DND-41 (cell line): Measurements from ENCODE around the gene SYNE2.

Source experiments
- ATAC-seq: fragments of 200-7000 bp; cut with Tn5 transposase; 3 replicates; pipeline ENCODE4 v1.9.1; 2021; ENCODE audit warnings: low read depth; ENCODE audit not compliant: insufficient read depth
- DNase-seq: peaks from one replicate; pipeline ENCODE4 v3.0.0-alpha.2; 2020
- H2AFZ ChIP-seq: 2 replicates; pipeline ENCODE4 v1.6.0; 2012; ENCODE audit warnings: low read depth, low read length
- H3K27ac ChIP-seq: 2 replicates; pipeline ENCODE4 v1.5.1; 2012; ENCODE audit warnings: low read length, inconsistent platforms
- H3K27me3 ChIP-seq: fragments of 200-600 bp; sonication (generic); 2 replicates; pipeline ENCODE4 v1.6.0; 2012; ENCODE audit warnings: low read length, mild to moderate bottlenecking, inconsistent platforms; ENCODE audit not compliant: insufficient read depth, poor library complexity
- H3K36me3 ChIP-seq: 2 replicates; pipeline ENCODE4 v1.5.1; 2012; ENCODE audit warnings: low read length, inconsistent platforms; ENCODE audit not compliant: insufficient read depth
- H3K4me1 ChIP-seq: 2 replicates; pipeline ENCODE4 v1.5.1; 2012; ENCODE audit warnings: mild to moderate bottlenecking, low read length; ENCODE audit not compliant: insufficient read depth
- H3K4me2 ChIP-seq: 2 replicates; pipeline ENCODE4 v1.6.0; 2012; ENCODE audit warnings: mild to moderate bottlenecking, moderate library complexity, low read length, inconsistent platforms; ENCODE audit not compliant: insufficient read depth
- H3K4me3 ChIP-seq, 2 experiments: fragments of 200-600 bp in 1 of 2; shearing (Covaris generic) in 1 of 2; 2 replicates each; pipeline ENCODE4 v1.5.1; 2012 to 2016; ENCODE audit warnings: inconsistent platforms in 2 of 2, low read length in 2 of 2, mild to moderate bottlenecking in 2 of 2, low read depth in 1 of 2, moderate library complexity in 1 of 2
- H3K79me2 ChIP-seq: 2 replicates; pipeline ENCODE4 v1.6.0; 2012; ENCODE audit warnings: low read length, inconsistent platforms; ENCODE audit not compliant: insufficient read depth
- H3K9ac ChIP-seq: 2 replicates; pipeline ENCODE4 v1.6.0; 2012; ENCODE audit warnings: low read depth, mild to moderate bottlenecking, inconsistent platforms, low read length, moderate library complexity
- H3K9me3 ChIP-seq: 2 replicates; pipeline ENCODE4 v1.5.1; 2012; ENCODE audit warnings: low read length, moderate library complexity, mild to moderate bottlenecking, inconsistent platforms; ENCODE audit not compliant: insufficient read depth, severe bottlenecking
- H4K20me1 ChIP-seq: 2 replicates; pipeline ENCODE4 v1.6.0; 2012; ENCODE audit warnings: low read length; ENCODE audit not compliant: insufficient read depth
- EZH2 ChIP-seq: IDR thresholded peaks from 3 replicates; pipeline ENCODE4 v1.6.1; 2012; ENCODE audit warnings: borderline replicate concordance, low read depth, mild to moderate bottlenecking, moderate library complexity, low read length, inconsistent platforms; ENCODE audit not compliant: severe bottlenecking
- TF ChIP-seq, protein P1 (sequence below): IDR thresholded peaks from 2 replicates; pipeline ENCODE4 v1.5.1; 2012; ENCODE audit warnings: borderline replicate concordance, low read length, moderate library complexity, mild to moderate bottlenecking; ENCODE audit not compliant: poor library complexity, severe bottlenecking; ENCODE audit errors: extremely low read depth

SYNE2 gene

DNA sequence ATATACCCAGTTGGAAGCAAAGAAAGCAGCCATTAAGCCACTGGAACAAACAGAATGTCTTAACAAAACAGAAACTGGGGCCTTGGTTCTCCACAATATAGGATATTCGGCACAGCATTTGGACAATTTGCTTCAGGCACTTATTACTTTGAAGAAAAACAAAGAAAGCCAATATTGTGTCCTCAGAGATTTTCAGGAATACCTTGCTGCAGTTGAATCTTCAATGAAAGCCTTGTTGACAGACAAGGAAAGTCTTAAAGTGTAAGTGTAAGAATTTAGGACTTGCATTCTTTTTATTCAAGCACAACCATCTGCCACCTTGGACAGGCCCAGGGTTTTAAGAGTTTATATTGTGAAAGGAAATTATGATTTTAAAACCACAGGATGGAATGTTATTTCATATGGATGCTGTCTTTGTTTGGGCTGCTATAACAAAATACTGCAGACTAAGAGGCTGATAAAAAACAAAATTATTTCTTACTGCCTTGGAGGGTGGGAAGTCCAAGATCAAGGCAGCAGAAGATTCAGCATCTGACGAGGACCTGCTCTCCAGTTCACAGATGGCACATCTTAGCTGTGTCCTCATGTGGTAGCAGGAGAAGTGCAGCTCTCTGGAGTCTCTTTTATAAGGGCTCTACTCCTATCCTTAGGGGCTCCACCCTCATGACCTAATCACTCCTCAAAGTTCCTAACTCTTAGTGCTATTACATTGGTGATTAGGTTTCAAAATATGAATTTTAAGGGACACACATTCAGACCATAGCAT is 197.0 kb downstream of the SYNE2 start:
- Histone ChIP-seq H3K79me2 (no peaks in the 10 kb centered on the region), H3K9me3 (no peaks in the 10 kb centered on the region), H4K20me1 (no peaks in the 10 kb centered on the region), H3K27me3 (no peaks in the 10 kb centered on the region), H3K27ac (no peak overlapping the region), H3K36me3 (peaks cover 78% of the 10 kb centered on the region), H2AFZ (no peak overlapping the region), H3K9ac (no peak overlapping the region), H3K4me2 (no peak overlapping the region), H3K4me3 (no peak overlapping the region), H3K4me1 (no peaks in the 10 kb centered on the region)
- DNase-seq, result no peak
- ATAC-seq, result no peak
- no peak for TF ChIP-seq EZH2
- TF ChIP-seq, protein P1, sequence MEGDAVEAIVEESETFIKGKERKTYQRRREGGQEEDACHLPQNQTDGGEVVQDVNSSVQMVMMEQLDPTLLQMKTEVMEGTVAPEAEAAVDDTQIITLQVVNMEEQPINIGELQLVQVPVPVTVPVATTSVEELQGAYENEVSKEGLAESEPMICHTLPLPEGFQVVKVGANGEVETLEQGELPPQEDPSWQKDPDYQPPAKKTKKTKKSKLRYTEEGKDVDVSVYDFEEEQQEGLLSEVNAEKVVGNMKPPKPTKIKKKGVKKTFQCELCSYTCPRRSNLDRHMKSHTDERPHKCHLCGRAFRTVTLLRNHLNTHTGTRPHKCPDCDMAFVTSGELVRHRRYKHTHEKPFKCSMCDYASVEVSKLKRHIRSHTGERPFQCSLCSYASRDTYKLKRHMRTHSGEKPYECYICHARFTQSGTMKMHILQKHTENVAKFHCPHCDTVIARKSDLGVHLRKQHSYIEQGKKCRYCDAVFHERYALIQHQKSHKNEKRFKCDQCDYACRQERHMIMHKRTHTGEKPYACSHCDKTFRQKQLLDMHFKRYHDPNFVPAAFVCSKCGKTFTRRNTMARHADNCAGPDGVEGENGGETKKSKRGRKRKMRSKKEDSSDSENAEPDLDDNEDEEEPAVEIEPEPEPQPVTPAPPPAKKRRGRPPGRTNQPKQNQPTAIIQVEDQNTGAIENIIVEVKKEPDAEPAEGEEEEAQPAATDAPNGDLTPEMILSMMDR, result no peak

GRCh38 chr14:64053694-64054669 is 201.2 kb downstream of the SYNE2 start:
- H3K79me2 ChIP-seq, result no peaks in the 10 kb centered on the region
- no peaks in the 10 kb centered on the region for H3K27me3 ChIP-seq
- H2AFZ ChIP-seq, result no peak overlapping the region
- no peak overlapping the region for H3K4me2 ChIP-seq
- H4K20me1 ChIP-seq, result no peaks in the 10 kb centered on the region
- DNase-seq (no peak), ATAC-seq (no peak)
- no peak overlapping the region for H3K9ac ChIP-seq
- H3K9me3 ChIP-seq, result no peaks in the 10 kb centered on the region
- H3K36me3 ChIP-seq, result peaks cover 65% of the 10 kb centered on the region
- no peaks in the 10 kb centered on the region for H3K4me1 ChIP-seq
- no peak overlapping the region for H3K27ac ChIP-seq
- no peak overlapping the region for H3K4me3 ChIP-seq
- TF ChIP-seq EZH2, result no peak
- TF ChIP-seq, protein P1, result no peak

DNA sequence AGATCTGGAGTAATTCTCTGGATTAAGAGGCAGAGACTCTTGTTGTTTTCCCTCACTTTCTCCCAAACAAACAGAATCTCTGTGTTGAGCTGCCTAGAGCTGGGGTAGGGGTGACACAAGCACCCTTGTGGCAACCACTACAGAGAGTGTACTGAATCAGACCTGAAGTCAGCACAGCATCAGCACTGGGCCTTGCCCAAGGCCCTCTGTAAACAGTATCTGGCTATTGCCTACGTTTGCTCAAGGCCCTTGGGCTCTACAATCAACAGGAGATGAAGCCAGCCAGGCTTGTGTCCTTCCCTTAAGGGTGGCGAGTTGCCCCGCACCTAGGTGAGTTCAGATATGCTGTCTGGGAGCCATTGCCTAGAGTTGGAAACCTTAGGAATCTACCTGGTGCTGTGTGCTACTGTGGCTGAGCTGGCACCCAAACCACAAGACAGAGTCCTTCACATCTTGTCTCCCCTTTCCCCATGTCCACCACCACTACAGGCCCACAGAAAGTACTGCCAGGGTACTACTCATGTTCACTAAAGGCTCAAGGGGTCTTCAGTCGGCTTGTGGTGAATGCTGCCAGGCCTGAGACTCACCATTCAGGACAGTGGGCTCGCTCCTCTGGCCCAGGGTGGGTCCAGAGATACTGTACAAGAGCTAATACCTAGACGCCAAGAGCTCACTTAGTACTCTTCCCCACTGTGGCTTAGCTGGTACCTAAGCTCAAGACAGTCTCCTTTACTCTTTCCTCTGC is 206.8 kb downstream of the SYNE2 start:
- Histone ChIP-seq H4K20me1 (no peaks in the 10 kb centered on the region), H3K9ac (no peak overlapping the region), H3K27me3 (no peaks in the 10 kb centered on the region), H3K4me2 (no peak overlapping the region), H3K4me3 (no peak overlapping the region), H2AFZ (no peak overlapping the region), H3K36me3 (peaks cover 60% of the 10 kb centered on the region), H3K4me1 (no peaks in the 10 kb centered on the region), H3K9me3 (no peaks in the 10 kb centered on the region), H3K79me2 (no peaks in the 10 kb centered on the region), H3K27ac (no peak overlapping the region)
- ATAC-seq (no peak), DNase-seq (no peak)
- no peak for TF ChIP-seq EZH2
- TF ChIP-seq, protein P1, result no peak
